H1 (cell line): ENCODE measurements around the gene BABAM1. TPM values are rescaled to one million over a fixed set of nuclear protein-coding genes. Genes with fewer than 3 reads are reported as not detected.
A peak's percentile ranks its signal among the peaks of the same experiment; 100 is the strongest.

Experiments
- CTCF ChIA-PET: fragments of 300-600 bp; sonication (Branson Sonifier 250); formaldehyde crosslinking; loops from one replicate; lab custom pipeline; 2021; ENCODE audit not compliant: partially characterized antibody; lab: Charles Lee
- POLR2A ChIA-PET: fragments of 300-600 bp; sonication (Branson Sonifier 250); formaldehyde crosslinking; loops from one replicate; lab custom pipeline; 2021; ENCODE audit warnings: inconsistent platforms; ENCODE audit not compliant: partially characterized antibody; lab: Charles Lee
- DNase-seq, 2 experiments: peaks; one replicate each; pipeline versions ENCODE4 v3.0.0 to v3.0.0-alpha.2; 2010 to 2022; ENCODE audit warnings: low spot score in 2 of 2, low read depth in 1 of 2, mixed read lengths in 1 of 2
- FAIRE-seq: peaks from 2 replicates; lab custom pipeline; 2011; peaks lifted over from hg19 to GRCh38; lab: Jason Lieb, UNC
- H2AFZ ChIP-seq: 2 replicates; pipeline ENCODE4 v1.8.1; 2012; ENCODE audit warnings: low read length, inconsistent platforms
- H2AK5ac ChIP-seq: 2 replicates; pipeline ENCODE4 v1.6.1; 2013; ENCODE audit warnings: low read depth, low read length
- H2BK120ac ChIP-seq: replicated peaks from 2 replicates; pipeline ENCODE3; 2013; ENCODE audit warnings: low read depth, low read length, inconsistent platforms
- H2BK12ac ChIP-seq: 2 replicates; pipeline ENCODE4 v1.6.1; 2013; ENCODE audit warnings: low read depth, low read length
- H2BK15ac ChIP-seq: 2 replicates; pipeline ENCODE4 v1.6.1; 2013; ENCODE audit warnings: low read length
- H2BK20ac ChIP-seq: 2 replicates; pipeline ENCODE4 v1.6.1; 2013; ENCODE audit warnings: low read length
- H2BK5ac ChIP-seq: 2 replicates; pipeline ENCODE4 v1.6.1; 2013; ENCODE audit warnings: low read depth, low read length
- H3K14ac ChIP-seq: 2 replicates; pipeline ENCODE4 v1.6.1; 2013; ENCODE audit warnings: inconsistent platforms; ENCODE audit not compliant: insufficient read length
- H3K18ac ChIP-seq: 2 replicates; pipeline ENCODE4 v1.6.1; 2013; ENCODE audit warnings: low read length; ENCODE audit errors: extremely low read depth
- H3K23ac ChIP-seq: 2 replicates; pipeline ENCODE4 v1.6.1; 2013; ENCODE audit warnings: inconsistent platforms; ENCODE audit not compliant: insufficient read length
- H3K23me2 ChIP-seq: 2 replicates; pipeline ENCODE4 v1.6.1; 2013; ENCODE audit warnings: low read depth, low read length
- H3K27ac ChIP-seq: 2 replicates; pipeline ENCODE4 v1.6.1; 2011; ENCODE audit warnings: low read depth, low read length, inconsistent platforms
- H3K27me3 ChIP-seq, 4 experiments: replicated peaks in 1 of 4; 1 replicate in 1 of 4; 2 replicates in 3 of 4; pipeline versions ENCODE4 v1.6.1 to v1.8.1; 2011 to 2013; ENCODE audit warnings: low read length in 3 of 4, mild to moderate bottlenecking in 3 of 4, inconsistent platforms in 2 of 4, mixed read lengths in 2 of 4, moderate library complexity in 1 of 4; ENCODE audit not compliant: control insufficient read depth in 3 of 4, insufficient read depth in 3 of 4; ENCODE audit errors: extremely low read depth in 1 of 4
- H3K36me3 ChIP-seq, 4 experiments: 2 replicates each; pipeline versions ENCODE4 v1.6.1 to v1.8.1; 2011 to 2013; ENCODE audit warnings: mild to moderate bottlenecking in 4 of 4, low read length in 3 of 4, moderate library complexity in 2 of 4, control low read depth in 1 of 4, inconsistent platforms in 1 of 4; ENCODE audit not compliant: insufficient read depth in 4 of 4, control insufficient read depth in 2 of 4
- H3K4ac ChIP-seq: replicated peaks from 2 replicates; pipeline ENCODE3; 2013; ENCODE audit warnings: low read length, low read depth, mixed read lengths, inconsistent platforms; ENCODE audit not compliant: insufficient read length
- H3K4me1 ChIP-seq, 4 experiments: replicated peaks in 1 of 4; 1 replicate in 1 of 4; 2 replicates in 3 of 4; pipeline versions ENCODE4 v1.6.1 to v1.8.1; 2011 to 2013; ENCODE audit warnings: low read length in 3 of 4, inconsistent platforms in 2 of 4, mixed read lengths in 1 of 4; ENCODE audit not compliant: insufficient read depth in 4 of 4, control insufficient read depth in 3 of 4
- H3K4me2 ChIP-seq, 2 experiments: 2 replicates each; pipeline versions ENCODE4 v1.6.1 to v1.8.1; 2011 to 2013; ENCODE audit warnings: low read depth in 2 of 2, low read length in 2 of 2, control low read depth in 1 of 2, inconsistent platforms in 1 of 2, mild to moderate bottlenecking in 1 of 2; ENCODE audit not compliant: insufficient read depth in 1 of 2
- H3K4me3 ChIP-seq, 4 experiments: fragments of 200-600, 300-600 bp in 1 of 4; sonication (generic), shearing (Covaris generic), sonication (Bioruptor Twin) in 1 of 4; 2 replicates each; pipeline versions ENCODE4 v1.5.1 to v1.8.1; 2011 to 2016; ENCODE audit warnings: low read length in 4 of 4, low read depth in 3 of 4, control low read depth in 2 of 4, inconsistent platforms in 2 of 4, mild to moderate bottlenecking in 2 of 4, mixed read lengths in 1 of 4, moderate library complexity in 1 of 4; ENCODE audit not compliant: insufficient read depth in 2 of 4; ENCODE audit errors: extremely low read depth in 1 of 4
- H3K56ac ChIP-seq: replicated peaks from 2 replicates; pipeline ENCODE3; 2013; ENCODE audit warnings: low read depth, mild to moderate bottlenecking, mixed read lengths, low read length, inconsistent platforms; ENCODE audit not compliant: insufficient read length
- H3K79me1 ChIP-seq: 2 replicates; pipeline ENCODE4 v1.6.1; 2013; ENCODE audit warnings: low read depth, low read length, control low read depth
- H3K79me2 ChIP-seq, 2 experiments: 2 replicates each; pipeline versions ENCODE4 v1.6.1 to v1.8.1; 2012 to 2013; ENCODE audit warnings: low read length in 2 of 2, mild to moderate bottlenecking in 2 of 2, inconsistent platforms in 1 of 2; ENCODE audit not compliant: insufficient read depth in 2 of 2, control insufficient read depth in 1 of 2
- H3K9ac ChIP-seq, 4 experiments: replicated peaks in 1 of 4; 1 replicate in 1 of 4; 2 replicates in 3 of 4; pipeline versions ENCODE4 v1.6.1 to v1.8.1; 2011 to 2013; ENCODE audit warnings: low read depth in 3 of 4, low read length in 3 of 4, control low read depth in 2 of 4, mild to moderate bottlenecking in 2 of 4, moderate library complexity in 2 of 4, inconsistent platforms in 1 of 4; ENCODE audit errors: extremely low read depth in 1 of 4
- H3K9me3 ChIP-seq, 2 experiments: 2 replicates each; pipeline versions ENCODE4 v1.6.1 to v1.8.1; 2012 to 2013; ENCODE audit warnings: mild to moderate bottlenecking in 2 of 2, moderate library complexity in 2 of 2, control low read depth in 1 of 2, inconsistent platforms in 1 of 2, low read depth in 1 of 2, low read length in 1 of 2, mixed read lengths in 1 of 2; ENCODE audit not compliant: insufficient read depth in 2 of 2
- H4K20me1 ChIP-seq, 2 experiments: replicated peaks in 1 of 2; 2 replicates each; pipeline versions ENCODE3 to v1.8.1; 2011 to 2013; ENCODE audit warnings: inconsistent platforms in 2 of 2, low read length in 2 of 2, mild to moderate bottlenecking in 1 of 2; ENCODE audit not compliant: insufficient read depth in 2 of 2, control insufficient read depth in 1 of 2
- H4K5ac ChIP-seq: 2 replicates; pipeline ENCODE4 v1.6.1; 2013; ENCODE audit warnings: low read length, low read depth, mixed read lengths, inconsistent platforms; ENCODE audit not compliant: insufficient read length
- H4K8ac ChIP-seq: 2 replicates; pipeline ENCODE4 v1.8.0; 2013; ENCODE audit warnings: mild to moderate bottlenecking, moderate library complexity, low read length, inconsistent platforms; ENCODE audit not compliant: insufficient read depth; ENCODE audit errors: extremely low read depth
- H4K91ac ChIP-seq: replicated peaks from 2 replicates; pipeline ENCODE3; 2013; ENCODE audit warnings: low read length, mixed read lengths, inconsistent platforms; ENCODE audit not compliant: insufficient read length
- WGBS, 2 experiments: shearing (Covaris generic) in 1 of 2; methylation state at CpG; one replicate each; pipeline versions ENCODE4 v1.1.6 to v1.1.7; 2013 to 2015; ENCODE audit warnings: low lambda C conversion rate in 2 of 2, mixed read lengths in 2 of 2, inconsistent platforms in 1 of 2, low coverage in 1 of 2, missing lambda C conversion rate in 1 of 2; ENCODE audit not compliant: insufficient replicate concordance in 2 of 2, insufficient coverage in 1 of 2, insufficient read length in 1 of 2; ENCODE audit errors: extremely low coverage in 1 of 2, missing lambda C conversion rate in 1 of 2; 5-methylcytosine and 5-hydroxymethylcytosine counted together
- polyA plus RNA-seq, 7 experiments: library from polyadenylated mRNA; depleted of rRNA in 3 of 7; stranded (reverse) in 5 of 7; unstranded in 2 of 7; fragments of >200 nt in 5 of 7; fragments of 200-250 nt in 2 of 7; gene quantifications; 1 replicate in 5 of 7; 2 replicates in 1 of 7; 4 replicates in 1 of 7; pipeline versions ENCODE4 v1.2.1 to v1.2.3, GENCODE V29; 2011 to 2013; ENCODE audit warnings: missing spikeins in 2 of 7, mixed read lengths in 2 of 7
- total RNA-seq: library from RNA; stranded (reverse); fragmentation: NEBNext Ultra II Directional; extraction: Animal tissue kit (Norgen Biotek cat#: 25700); gene quantifications from 2 replicates; pipeline ENCODE4 v1.2.1, GENCODE V29; 2021

The BABAM1 gene
- total and polyA plus RNA-seq, 2 of the 8 experiments (the other 6 are each of a cell fraction or from before 2014, with no cell fraction given), result 127 to 133 TPM

- Histone ChIP-seq H3K27ac (peak overlapping the region; percentile 34; the same call in 1 of the 2 replicates), H2BK120ac (no peak overlapping the region), H3K56ac (peak overlapping the region; percentile 19), H3K79me2 (peaks cover 26 to 52% of the 10 kb centered on the region in 2 experiments; a peak in 3 of 4 replicates), H3K27me3 (no peaks in the 10 kb centered on the region), H3K36me3 (peaks cover 0 to 4% (median 0%) of the 10 kb centered on the region in 4 experiments; a peak in 2 of 8 replicates), H2BK15ac (no peak overlapping the region), H4K8ac (no peak overlapping the region; the same call in 1 of the 2 replicates), H2BK12ac (no peak overlapping the region), H3K4me2 (peak overlapping the region; percentile 74 to 83), H4K5ac (peak overlapping the region; percentile 34), H3K4me3 (peak overlapping the region; percentile 68 to 83 (median 78)), H3K18ac (peak overlapping the region; percentile 87), H3K23me2 (peaks cover 2% of the 10 kb centered on the region; the same call in 1 of the 2 replicates), H3K14ac (no peak overlapping the region), H3K4me1 (peaks cover 3 to 34% (median 25%) of the 10 kb centered on the region in 4 experiments), H3K9ac (peak overlapping the region; percentile 0 to 71 (median 60); a peak in 6 of 7 replicates), H2AK5ac (no peak overlapping the region), H3K79me1 (peaks cover 12% of the 10 kb centered on the region), H4K20me1 (peaks cover 13 to 15% of the 10 kb centered on the region in 2 experiments), H3K9me3 (no peaks in the 10 kb centered on the region), H3K4ac (peak overlapping the region; percentile 92), H2BK20ac (no peak overlapping the region), H2BK5ac (peak overlapping the region; percentile 87; the same call in 1 of the 2 replicates), H4K91ac (peak overlapping the region; percentile 75), H3K23ac (no peak overlapping the region), H2AFZ (no peak overlapping the region)
- no peak for DNase-seq
- 0% methylated on average over 50 of the region's 100 CpGs; no CpG with 5 or more reads in 1 of the 2 experiments for WGBS, 2 experiments
- no peak for FAIRE-seq
- POLR2A ChIA-PET, result interaction anchor here (0.6 to 6.4 kb wide), 12 partner anchors 11 to 626 kb away, joined by 3 to 118 read pairs (median 4); partner anchors contain the start of genes ANKLE1, BABAM1, OCEL1 and USE1
- CTCF ChIA-PET, result interaction anchor here (1.0 to 1.4 kb wide), 4 partner anchors 16 to 36 kb away, joined by 3 read pairs; partner anchors contain the start of gene BABAM1
Observed at GRCh38 chr19:17244618-17245534, 22.4 kb upstream of the BABAM1 start.
